GM12891 (cell line): ENCODE data around the gene CFAP46.

Experiments
- DNase-seq: peaks from one replicate; pipeline ENCODE4 v3.0.0; 2011; ENCODE audit warnings: low spot score; ENCODE audit not compliant: insufficient read length
- FAIRE-seq: peaks from 2 replicates; lab custom pipeline; 2011; peaks lifted over from hg19 to GRCh38; lab: Jason Lieb, UNC
- PAX5 ChIP-seq: IDR thresholded peaks from 2 replicates; pipeline ENCODE4 v1.6.1; 2011; ENCODE audit warnings: low read length, moderate library complexity, mild to moderate bottlenecking; ENCODE audit not compliant: insufficient read depth, severe bottlenecking
- POLR2A ChIP-seq: IDR thresholded peaks from 2 replicates; pipeline ENCODE4 v1.6.1; 2011; ENCODE audit warnings: low read depth, low read length, control low read depth
- POLR2AphosphoS5 ChIP-seq: IDR thresholded peaks from 2 replicates; pipeline ENCODE4 v1.6.1; 2011; ENCODE audit warnings: low read depth, low read length, control low read depth
- POU2F2 ChIP-seq: IDR thresholded peaks from 2 replicates; pipeline ENCODE4 v1.6.1; 2011; ENCODE audit warnings: low read depth, mild to moderate bottlenecking, control low read depth, low read length, moderate library complexity
- SPI1 ChIP-seq: IDR thresholded peaks from 2 replicates; pipeline ENCODE4 v1.6.1; 2011; ENCODE audit warnings: low read depth, low read length, control low read depth
- TAF1 ChIP-seq: IDR thresholded peaks from 2 replicates; pipeline ENCODE4 v1.6.1; 2011; ENCODE audit warnings: low read depth, low read length, control low read depth

The CFAP46 gene

DNA sequence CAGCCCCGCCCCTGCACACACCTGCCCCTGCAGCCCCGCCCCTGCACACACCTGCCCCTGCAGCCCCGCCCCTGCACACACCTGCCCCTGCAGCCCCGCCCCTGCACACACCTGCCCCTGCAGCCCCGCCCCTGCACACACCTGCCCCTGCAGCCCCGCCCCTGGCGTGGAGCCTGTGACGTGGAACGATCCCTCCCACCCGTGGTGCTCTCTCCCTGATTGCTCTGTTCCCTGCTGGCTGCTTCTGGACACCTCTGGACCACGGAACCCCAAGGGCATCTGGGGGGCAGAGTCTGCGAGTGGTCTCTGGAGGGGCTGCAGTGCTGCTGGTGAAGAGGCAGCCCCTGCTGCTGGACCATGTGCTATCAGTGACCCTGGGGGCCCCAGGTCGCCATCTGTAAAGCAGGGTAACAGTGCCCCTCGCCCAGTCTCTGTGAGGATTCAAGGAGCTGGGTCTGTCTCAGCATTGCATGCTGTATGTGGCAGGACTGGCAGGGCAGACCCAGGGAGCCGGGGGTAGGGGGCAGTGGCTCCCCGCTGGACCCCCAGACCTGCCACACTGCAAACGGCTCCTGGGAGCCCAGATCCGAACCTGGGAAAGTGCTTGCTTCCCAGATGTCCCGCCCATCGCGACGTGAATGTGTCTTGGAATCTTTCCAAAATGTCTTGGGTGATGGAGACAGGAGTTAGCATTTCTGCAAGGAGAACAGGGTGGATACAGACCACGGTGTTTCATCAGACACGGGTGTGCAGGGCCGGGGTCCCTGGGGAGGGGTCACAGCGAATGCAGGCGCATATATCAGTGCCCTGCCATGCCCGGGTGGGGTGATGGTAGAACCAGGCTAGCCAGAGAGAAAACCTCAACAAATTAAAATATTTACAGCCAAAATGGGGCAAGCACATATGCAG is 128.6 kb downstream of the CFAP46 start:
- DNase-seq (no peak), FAIRE-seq (no peak)
- no peak for TF ChIP-seq SPI1
- TF ChIP-seq POLR2AphosphoS5: no peak
- TF ChIP-seq PAX5: no peak
- no peak for TF ChIP-seq POU2F2
- TF ChIP-seq TAF1: no peak
- no peak for TF ChIP-seq POLR2A

DNA sequence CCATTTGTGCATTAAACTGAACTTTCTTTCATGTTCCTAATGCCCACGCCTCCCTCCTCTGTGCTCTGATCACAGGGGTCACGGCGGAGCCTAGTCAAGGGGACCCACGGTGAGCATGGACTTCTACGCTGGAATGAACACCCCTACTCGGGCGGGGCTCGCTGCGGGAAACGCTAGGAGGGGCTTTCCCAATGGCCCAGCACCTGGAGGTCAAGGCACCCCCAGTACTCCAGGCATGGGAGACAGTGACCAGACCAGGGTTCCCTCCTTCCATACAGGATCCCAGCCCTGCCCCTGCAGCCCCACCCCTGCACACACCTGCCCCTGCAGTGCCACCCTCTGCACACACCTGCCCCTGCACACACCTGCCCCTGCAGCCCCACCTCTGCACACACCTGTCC is 129.4 kb downstream of the CFAP46 start:
- FAIRE-seq (no peak), DNase-seq (no peak)
- TF ChIP-seq POU2F2 (no peak), PAX5 (no peak), SPI1 (no peak), POLR2AphosphoS5 (no peak), TAF1 (no peak), POLR2A (no peak)

DNA sequence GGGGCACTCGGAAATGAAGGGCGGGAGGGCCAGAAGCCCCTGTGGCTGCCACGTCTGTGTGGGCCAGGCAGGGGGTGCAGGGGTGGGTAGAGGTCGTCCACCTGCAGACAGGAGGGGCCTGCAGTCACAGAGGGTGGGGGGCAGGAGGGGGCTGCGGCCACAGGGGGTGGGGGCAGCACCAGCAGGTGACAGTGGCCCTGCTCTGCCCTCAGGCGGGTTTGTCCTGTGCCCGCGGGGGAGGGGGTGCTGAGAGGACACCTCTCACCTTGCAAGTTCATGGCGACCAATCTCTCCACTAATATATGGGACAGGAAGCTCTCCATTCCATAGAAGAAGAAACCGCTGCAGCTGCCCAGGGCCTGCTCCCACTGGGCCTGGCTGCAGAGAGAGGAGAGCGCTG is 129.8 kb downstream of the CFAP46 start:
- FAIRE-seq (no peak), DNase-seq (no peak)
- TF ChIP-seq TAF1 (no peak), PAX5 (no peak), POU2F2 (no peak), POLR2A (no peak), SPI1 (no peak), POLR2AphosphoS5 (no peak)

- FAIRE-seq: no peak
- TF ChIP-seq POLR2AphosphoS5 (no peak), SPI1 (no peak), POU2F2 (no peak), TAF1 (no peak), POLR2A (no peak), PAX5 (no peak)
- DNase-seq: no peak
Measured at GRCh38 chr10:132811891-132812481, 130.4 kb downstream of the CFAP46 start.

GRCh38 chr10:132810807-132811700 is 131.3 kb downstream of the CFAP46 start:
- no peak for DNase-seq
- FAIRE-seq: no peak
- TF ChIP-seq PAX5 (no peak), TAF1 (no peak), POLR2AphosphoS5 (no peak), POU2F2 (no peak), POLR2A (no peak), SPI1 (no peak)

- FAIRE-seq: no peak
- TF ChIP-seq POLR2AphosphoS5 (no peak), POU2F2 (no peak), PAX5 (no peak), POLR2A (no peak), TAF1 (no peak), SPI1 (no peak)
Measured at GRCh38 chr10:132810141-132810806, 132.1 kb downstream of the CFAP46 start.

DNA sequence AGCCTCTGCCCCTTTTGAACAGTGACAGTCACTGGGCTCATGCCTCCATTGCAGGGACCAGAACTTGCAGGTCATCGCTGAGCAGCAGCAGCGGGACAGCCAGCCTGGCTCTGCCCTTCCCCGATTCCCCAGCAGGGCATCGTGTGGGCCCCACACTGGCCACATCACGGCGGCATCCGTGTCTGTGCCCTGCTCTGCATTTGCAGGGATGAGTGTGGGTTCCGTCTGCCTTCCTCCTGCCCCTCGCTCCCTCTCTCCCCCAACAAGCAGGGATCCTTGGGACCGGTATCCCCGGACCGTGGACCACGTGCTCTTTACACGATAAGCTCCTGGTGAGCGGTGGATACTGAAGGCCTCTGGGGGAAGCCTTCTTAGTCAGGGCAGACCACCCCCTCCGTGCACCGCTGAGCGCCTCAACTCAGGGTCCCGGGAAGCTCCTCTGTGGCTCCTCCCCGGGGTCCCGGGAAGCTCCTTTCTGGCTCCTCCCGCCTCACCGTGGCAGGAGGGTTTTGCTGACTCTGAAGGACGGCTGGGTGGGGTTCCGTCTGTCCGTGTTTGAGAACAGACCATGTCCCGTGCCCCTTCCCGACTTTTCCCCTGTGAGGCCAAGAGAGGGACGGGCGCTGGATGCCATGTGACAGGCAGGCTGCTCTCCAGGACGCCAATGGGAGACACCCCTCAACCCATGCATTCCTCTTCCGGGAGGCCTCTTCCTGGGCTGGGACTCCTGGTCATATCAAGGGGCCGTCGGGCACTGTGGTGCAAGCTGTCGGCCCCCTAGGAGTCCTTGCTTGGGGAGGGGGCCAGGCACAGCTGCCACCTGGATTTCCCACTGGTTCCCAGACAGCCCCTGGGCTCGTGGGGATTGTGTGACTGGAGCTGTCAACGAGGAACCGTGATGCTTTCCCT is 132.9 kb downstream of the CFAP46 start:
- no peak for FAIRE-seq
- DNase-seq: no peak
- TF ChIP-seq POLR2A: no peak
- TF ChIP-seq TAF1: no peak
- TF ChIP-seq POU2F2: no peak
- no peak for TF ChIP-seq POLR2AphosphoS5
- no peak for TF ChIP-seq SPI1
- no peak for TF ChIP-seq PAX5

More at GRCh38 chr10:132810141-132810806, 132.1 kb downstream of the CFAP46 start:
- no peak for DNase-seq
